Measurements from ENCODE around the gene SH3RF3. TPM values are rescaled to one million over a fixed set of nuclear protein-coding genes. Genes with fewer than 3 reads are reported as not detected.

Gene SH3RF3
- total and polyA plus RNA-seq, 9 of the 15 experiments (the other 6 are each of a cell fraction or from before 2014, with no cell fraction given), result 0.02 TPM; not detected in 8

GRCh38 chr2:109454765-109455394 lies 325.9 kb downstream of the SH3RF3 start:
- FAIRE-seq, result no peak
- no TSS peak for BruUV-seq (replicated peaks)
- no peak for DNase-seq (ENCODE audit: extremely low read depth in 1 of 4, low spot score in 3 of 4)
- Histone ChIP-seq H3K9me1 (ENCODE audit: control insufficient read depth, insufficient read depth, low read length) (no peaks in the 10 kb centered on the region), H3K4me3 (no peak overlapping the region), H3K9ac (ENCODE audit: insufficient read depth in 1 of 2, low read depth in 2 of 2, low read length in 2 of 2) (no peak overlapping the region), H2AFZ (ENCODE audit: low read depth, low read length) (no peak overlapping the region), H3K4me2 (ENCODE audit: insufficient read depth, low read length) (no peak overlapping the region), H3K79me2 (ENCODE audit: control insufficient read depth, insufficient read depth, low read length) (no peaks in the 10 kb centered on the region), H3K27ac (ENCODE audit: extremely low read depth, low read depth, low read length) (no peak overlapping the region), H3K27me3 (ENCODE audit: control insufficient read depth in 2 of 2, insufficient read depth in 2 of 2, low read length in 2 of 2) (peaks cover 9 to 43% of the 10 kb centered on the region in 2 experiments; a peak in 3 of 5 replicates), H3K36me3 (ENCODE audit: control insufficient read depth, insufficient read depth, low read length) (no peaks in the 10 kb centered on the region), H3K9me3 (replicated peaks; ENCODE audit: control insufficient read depth, insufficient read depth, low read depth, low read length) (no peaks in the 10 kb centered on the region), H4K20me1 (replicated peaks; ENCODE audit: control insufficient read depth, insufficient read depth, low read length) (no peaks in the 10 kb centered on the region), H3K4me1 (replicated peaks in 1 of 2; ENCODE audit: control insufficient read depth in 2 of 2, insufficient read depth in 2 of 2, low read length in 2 of 2) (no peaks in the 10 kb centered on the region)
- WGBS (ENCODE audit: insufficient coverage, low coverage, missing lambda C conversion rate), result 0% methylated on average over 7 of the region's 7 CpGs
- ChIA-PET CTCF (ENCODE audit: low intra/inter-chr PET ratio) (no interaction called here), POLR2A (no interaction called here)
- no peak for ATAC-seq
- TF ChIP-seq MCM2 (IDR thresholded peaks at IDR 0.05; ENCODE audit: low read depth), result no peak
- no peak for TF ChIP-seq SMAD2 (IDR thresholded peaks at IDR 0.05; ENCODE audit: low read depth, low read length)
- TF ChIP-seq CBX3 (IDR thresholded peaks at IDR 0.05; ENCODE audit: borderline replicate concordance in 1 of 2, low read length in 2 of 2), result no peak
- no peak for TF ChIP-seq KDM5B (IDR thresholded peaks at IDR 0.05; ENCODE audit: insufficient replicate concordance, low read depth, low read length)
- TF ChIP-seq MAZ (CRISPR knock-in tag; conservative IDR thresholded peaks at IDR 0.05 in 1 of 2, IDR thresholded peaks at IDR 0.05 in 1 of 2), result no peak
- TF ChIP-seq TBP (optimal IDR thresholded peaks at IDR 0.05; ENCODE audit: low read depth, low read length), result no peak
- TF ChIP-seq GATAD2A (IDR thresholded peaks at IDR 0.05), result no peak
- TF ChIP-seq ZNF311 (CRISPR knock-in tag; IDR thresholded peaks at IDR 0.05), result no peak
- TF ChIP-seq STAT5A (IDR thresholded peaks at IDR 0.05; ENCODE audit: borderline replicate concordance, low read length), result no peak
- intact Hi-C loops (cut with micrococcal nuclease), result no loop called here
- in situ Hi-C loops (cut with MboI), result no loop called here
